Measurements from ENCODE around the gene OR8B8.
A peak's percentile ranks its signal among the peaks of the same experiment; 100 is the strongest.
"Not testable (repeated sequence)": the region's sequence is repeated elsewhere in the genome, so short reads cannot be mapped to it uniquely, and the experiment has no call there.

Gene OR8B8

DNA sequence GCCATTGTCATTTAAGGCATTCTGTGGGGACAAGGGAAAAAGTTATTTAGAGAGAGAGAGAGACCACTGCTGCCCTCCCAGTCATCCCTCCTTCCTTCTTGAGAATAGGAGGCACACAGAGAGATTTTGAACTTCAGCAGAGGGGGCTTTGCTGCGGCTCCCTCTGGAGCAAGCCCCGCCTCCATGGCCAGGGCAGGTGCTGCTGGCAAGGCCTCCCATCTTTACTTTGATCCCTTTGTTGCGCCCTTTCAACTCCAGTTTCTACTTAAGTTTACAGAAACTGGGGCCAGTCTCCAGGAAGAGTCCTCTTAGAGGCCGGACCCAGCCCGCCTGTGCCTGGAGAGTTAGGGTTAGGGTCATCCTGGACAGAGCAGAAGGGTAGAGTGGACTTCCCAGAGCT, 4.4 kb downstream of the OR8B8 start:
- no peak for DNase-seq

DNA sequence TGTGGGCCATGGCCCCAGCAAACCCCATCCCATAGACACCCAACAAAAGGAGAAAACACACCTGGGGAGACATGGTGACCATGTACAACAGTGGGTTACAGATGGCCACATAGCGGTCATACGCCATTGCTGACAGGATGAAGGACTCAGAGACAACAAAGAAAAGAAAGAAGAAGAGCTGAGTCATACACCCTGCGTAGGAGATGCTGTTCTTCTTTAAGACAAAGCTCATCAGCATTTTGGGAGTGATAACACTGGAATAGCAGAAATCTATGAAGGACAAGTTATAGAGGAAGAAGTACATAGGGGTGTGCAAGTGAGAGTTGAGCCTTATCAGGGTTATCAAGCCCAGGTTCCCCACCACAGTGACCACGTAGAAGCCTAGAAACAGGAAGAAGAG, 4.9 kb downstream of the OR8B8 start:
- no peak for DNase-seq

DNA sequence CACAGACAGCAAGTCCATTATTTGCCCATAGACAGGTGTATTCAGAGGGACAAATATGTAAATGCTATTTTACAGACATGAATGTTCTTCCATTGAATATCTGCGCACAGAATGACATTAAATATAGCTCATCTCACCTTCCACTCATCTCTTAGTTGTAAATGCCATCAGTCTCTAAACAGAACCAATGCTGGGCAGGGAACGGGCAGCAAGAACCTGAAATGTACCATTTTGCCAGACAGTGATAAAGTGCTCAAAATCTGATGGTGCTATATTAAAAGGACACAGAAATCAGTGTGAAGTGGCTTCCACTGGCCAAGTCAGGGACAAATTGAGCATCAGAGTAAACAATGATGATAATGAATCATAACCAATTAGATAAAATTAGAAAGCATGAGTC, 10.8 kb downstream of the OR8B8 start:
- DNase-seq = no peak

DNA sequence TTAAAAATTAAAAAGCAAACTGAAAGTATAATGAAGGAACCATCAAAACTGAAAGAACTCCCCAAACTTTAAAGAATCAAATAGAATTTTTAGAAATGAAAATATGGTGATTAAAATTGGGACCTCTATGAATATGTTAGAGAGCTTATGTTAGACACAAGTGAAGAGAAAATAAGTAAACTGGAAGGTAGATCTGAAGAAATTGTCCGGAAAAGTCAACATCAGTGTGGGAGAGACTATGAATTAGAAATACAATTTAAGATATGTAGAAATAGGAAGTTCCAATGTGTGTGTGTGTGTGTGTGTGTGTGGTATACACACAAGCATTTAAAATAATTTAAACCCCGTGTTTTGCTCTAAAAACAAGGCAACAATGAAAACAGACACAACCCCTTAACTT, 15.9 kb downstream of the OR8B8 start:
- no peak for DNase-seq

DNA sequence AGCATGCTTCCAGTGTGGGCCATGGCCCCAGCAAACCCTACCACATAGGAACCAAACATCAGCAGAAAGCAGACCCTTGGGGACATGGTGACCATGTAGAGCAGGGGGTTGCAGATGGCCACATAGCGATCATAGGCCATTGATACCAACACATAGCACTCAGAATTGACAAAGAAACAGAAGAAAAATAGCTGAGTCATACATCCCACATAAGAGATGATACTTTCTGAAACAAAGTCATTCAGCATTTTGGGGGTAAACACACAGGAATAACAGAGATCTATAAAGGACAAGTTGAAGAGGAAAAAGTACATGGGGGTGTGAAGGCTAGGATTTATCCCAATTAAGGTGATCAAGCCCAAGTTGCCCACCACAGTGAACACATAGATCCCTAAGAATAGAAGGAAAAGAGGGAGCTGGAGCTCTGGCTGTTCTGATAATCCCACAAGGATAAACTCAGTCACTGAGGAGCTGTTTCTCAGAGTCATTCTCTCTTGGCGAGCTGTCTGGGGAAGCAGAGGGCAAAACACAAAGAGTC, 21.0 kb downstream of the OR8B8 start, which contains the start of gene OR8B4:
Gene OR8B4, minus strand, starts transcription at position 488 of the 538 bp plus-strand sequence. Its CDS starts 0 bp downstream, at position 488.
- DNase-seq = no peak

DNA sequence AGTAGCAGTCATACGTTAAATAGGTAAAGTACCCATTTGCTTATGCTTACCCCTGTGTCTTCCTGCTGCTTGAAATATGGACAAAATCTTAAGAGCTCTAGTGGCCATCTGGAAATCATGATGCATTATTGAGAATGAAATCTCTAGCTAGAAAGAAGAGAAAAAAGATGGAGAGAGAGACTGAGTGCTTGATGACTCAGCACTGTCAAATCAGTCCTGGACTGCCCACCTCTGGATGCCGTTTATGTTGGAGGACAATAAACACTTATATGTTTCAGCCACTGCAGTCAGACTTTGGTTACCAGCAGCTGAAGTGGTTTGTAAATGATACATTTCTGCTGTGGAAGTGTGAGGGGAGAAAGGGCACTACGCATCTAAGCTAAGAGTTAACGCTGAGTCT, 24.5 kb downstream of the OR8B8 start:
- no peak for DNase-seq

DNA sequence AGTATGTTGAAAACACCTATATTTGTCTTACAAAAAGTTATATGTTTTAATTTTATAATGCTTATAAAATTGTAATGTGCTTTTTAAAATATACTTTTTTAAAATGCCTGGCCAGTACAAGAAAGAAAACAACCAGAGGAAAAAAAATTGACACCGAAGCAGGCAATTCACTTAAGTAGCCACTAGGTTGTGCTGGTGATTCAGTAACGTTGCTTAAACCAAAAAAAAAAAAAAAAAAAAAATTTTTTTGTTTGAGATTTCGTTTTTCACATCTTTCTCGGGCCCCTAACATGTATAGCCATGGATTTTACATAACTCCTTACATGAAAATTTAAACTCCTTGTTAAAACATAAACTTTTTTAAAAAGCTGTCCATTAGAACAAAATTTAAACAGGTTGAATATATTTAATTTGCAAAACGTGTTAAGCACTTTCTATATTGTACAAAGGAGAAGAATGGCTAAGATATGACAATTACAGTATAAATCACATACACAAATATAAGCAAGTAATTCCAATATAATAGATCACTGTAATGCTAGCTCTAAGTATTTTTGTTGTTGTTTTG, 30.1 kb downstream of the OR8B8 start:
- peak; percentile 50 for DNase-seq

DNA sequence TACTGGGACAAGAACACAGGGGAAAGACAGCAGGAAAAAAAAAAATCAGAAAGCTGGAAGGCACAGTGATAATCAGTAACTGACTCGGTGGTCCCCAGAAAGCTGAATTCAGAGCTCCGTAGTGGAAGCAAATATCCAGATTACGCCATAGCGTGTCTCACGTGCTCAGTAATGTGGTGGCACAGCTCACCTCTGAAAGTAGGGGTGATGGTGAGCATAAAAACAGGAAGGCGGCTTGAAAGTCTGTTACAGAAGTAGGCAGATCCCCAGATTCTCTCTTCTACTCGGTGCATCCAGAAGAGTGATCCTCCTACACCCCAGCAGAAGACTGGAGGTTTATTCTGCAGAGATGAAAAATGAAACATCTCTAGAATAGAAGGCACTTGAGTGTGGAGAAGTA, 35.6 kb downstream of the OR8B8 start:
- DNase-seq = no peak

DNA sequence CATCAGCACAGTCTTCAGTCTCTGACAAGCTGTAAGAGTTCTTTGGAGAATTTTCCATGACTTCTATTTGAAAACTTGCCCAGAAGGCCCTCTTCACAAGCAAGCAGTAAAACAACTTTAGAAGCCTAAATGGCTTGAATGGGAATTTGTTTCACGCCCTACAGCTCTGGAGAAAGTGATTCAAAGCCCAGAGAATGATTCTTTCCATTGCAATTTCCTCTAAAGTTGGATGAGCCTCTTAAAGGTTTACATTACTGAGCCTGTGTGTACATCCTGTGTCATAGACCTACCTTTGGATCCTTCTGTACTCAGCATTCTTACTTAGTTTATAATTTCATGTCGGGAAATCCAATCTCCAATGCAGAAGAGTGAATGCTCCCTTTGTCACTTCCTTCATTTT, 39.9 kb downstream of the OR8B8 start:
- DNase-seq = no peak

DNA sequence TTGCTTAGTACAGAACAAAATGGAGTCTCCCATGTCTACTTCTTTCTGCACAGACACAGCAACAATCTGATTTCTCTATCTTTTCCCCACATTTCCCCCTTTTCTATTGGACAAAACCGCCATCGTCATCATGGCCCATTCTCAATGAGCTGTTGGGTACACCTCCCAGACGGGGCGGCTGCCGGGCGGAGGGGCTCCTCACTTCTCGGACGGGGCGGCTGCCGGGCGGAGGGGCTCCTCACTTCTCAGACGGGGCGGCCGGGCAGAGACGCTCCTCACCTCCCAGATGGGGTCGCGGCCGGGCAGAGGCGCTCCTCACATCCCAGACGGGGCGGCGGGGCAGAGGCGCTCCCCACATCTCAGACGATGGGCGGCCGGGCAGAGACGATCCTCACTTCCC, 42.3 kb downstream of the OR8B8 start:
- DNase-seq = not testable (repeated sequence)

DNA sequence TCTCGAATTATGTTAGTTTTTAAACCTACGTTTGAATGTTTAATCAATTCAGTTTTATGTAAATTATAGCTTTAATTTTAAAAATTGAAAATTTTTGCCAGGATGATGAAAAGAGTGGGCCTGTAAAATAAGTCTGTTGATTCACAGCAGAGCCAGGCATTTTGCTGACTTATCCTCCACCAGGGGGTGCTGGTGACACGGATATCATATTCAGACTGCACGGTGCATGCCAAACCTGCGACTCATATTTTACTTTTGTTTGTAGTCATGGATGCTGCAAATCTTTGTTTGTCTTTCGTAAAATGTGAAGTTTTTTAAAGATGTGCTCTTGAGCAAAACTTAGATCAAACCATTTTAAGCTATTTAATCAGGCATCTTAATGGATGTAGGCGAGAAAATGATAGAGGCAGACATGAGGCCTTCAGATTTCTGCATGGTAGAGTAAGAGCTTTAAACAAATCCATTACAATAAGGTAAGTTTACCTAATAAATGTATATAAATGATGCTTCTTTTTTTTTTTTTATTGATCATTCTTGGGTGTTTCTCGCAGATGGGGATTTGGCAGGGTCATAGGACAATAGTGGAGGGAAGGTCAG, 43.1 kb downstream of the OR8B8 start:
- peak; percentile 58 for DNase-seq

DNA sequence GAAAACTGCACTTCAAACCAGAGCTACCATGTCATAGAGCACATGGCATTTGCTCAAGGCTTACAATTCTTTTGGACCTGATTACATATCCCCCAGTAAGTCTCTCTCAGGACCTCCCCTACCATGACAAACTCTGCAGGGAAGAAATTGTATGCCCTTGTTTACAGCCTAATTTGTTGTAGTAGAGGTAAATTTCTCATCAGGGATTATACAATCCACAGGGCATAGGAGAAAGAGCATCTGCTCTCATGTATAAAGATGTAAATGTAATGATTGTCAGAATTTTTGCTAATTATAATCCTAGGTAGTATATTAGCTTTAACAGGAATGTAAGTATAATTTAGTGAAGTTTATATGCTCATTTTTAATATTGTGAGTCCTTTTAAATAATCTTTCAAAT, 46.6 kb downstream of the OR8B8 start, which contains the start of gene OR8B3:
Gene OR8B3, minus strand, starts transcription at position 101 of the 400 bp plus-strand sequence. CDS start 1,673 bp downstream, outside the sequence.
- DNase-seq = no peak

DNA sequence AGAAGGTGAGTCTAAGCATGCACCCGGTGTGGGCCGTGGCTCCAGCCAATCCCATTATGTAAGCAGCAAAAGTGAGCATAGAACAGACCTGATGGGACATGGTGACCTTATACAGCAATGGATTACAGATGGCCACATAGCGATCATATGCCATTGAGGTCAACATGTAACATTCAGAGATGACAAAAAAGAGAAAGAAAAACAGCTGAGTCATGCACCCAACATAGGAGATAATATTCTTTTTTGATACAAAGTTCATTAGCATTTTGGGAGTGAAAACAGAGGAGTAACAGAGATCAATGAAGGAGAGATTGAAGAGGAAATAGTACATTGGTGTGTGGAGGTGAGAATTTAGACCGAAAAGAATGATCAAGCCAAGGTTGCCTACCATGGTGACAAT, 48.6 kb downstream of the OR8B8 start:
- DNase-seq = not testable (repeated sequence)

DNA sequence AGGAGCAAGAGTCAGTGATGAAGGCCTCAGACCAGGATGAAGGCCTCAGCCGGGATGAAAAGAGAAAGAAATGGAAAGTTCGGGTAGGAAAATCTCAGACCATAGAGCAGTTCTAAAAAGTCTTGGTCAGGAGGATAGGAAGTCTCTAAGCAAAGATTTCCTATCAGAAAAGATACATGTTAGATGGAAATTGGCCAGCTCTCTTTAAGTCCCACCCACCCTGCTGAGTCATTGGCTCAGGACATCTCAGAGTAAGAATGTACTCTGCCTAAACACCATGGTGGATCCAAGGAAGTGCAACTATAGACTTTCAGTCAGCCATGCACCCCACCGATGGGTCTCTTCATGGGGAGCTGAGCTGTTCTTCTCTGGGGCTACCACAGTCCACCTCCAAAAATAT, 51.1 kb downstream of the OR8B8 start:
- DNase-seq = no peak
